Gastrocnemius medialis (tissue), 4 donors: ENCODE data around the gene COPS6.

Source experiments
- POLR2A ChIP-seq, 2 donors: fragments of 450-650 bp; IDR thresholded peaks; one replicate each; pipeline ENCODE4 v1.6.1; 2017; ENCODE audit warnings: antibody characterized with exemption in 2 of 2, mild to moderate bottlenecking in 2 of 2, moderate library complexity in 2 of 2
- TF ChIP-seq, protein P1 (sequence below), 5 experiments: fragments of 450-650 bp in 3 of 5; fragments of 200-600 bp in 2 of 5; sonication (generic) in 2 of 5; IDR thresholded peaks in 4 of 5; conservative IDR thresholded peaks in 1 of 5; 1 replicate in 4 of 5; 2 replicates in 1 of 5; pipeline ENCODE4 v1.5.1; 2016 to 2019; ENCODE audit warnings: antibody characterized with exemption in 5 of 5, mild to moderate bottlenecking in 3 of 5, moderate library complexity in 3 of 5

DNA sequence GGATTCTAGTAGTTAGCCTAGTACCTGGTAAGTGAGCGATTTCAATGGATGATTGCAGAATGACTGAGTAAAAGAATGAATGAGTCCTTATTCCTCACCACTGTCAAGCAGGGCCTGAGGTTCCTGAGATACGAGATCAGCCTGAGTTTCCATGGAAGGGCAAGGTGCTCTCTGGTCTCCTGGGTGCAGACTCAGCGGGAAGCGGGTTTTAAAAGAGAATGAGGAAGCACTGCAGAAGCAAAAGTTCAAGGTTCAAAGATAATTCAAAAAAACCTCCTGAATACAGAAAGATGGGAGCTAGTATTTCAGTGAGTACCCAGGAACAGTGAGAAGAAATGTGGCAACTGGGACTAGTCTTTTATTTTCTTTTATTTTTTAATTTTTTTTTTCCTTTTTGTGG is 11.6 kb upstream of the COPS6 start:
- TF ChIP-seq, protein P1, sequence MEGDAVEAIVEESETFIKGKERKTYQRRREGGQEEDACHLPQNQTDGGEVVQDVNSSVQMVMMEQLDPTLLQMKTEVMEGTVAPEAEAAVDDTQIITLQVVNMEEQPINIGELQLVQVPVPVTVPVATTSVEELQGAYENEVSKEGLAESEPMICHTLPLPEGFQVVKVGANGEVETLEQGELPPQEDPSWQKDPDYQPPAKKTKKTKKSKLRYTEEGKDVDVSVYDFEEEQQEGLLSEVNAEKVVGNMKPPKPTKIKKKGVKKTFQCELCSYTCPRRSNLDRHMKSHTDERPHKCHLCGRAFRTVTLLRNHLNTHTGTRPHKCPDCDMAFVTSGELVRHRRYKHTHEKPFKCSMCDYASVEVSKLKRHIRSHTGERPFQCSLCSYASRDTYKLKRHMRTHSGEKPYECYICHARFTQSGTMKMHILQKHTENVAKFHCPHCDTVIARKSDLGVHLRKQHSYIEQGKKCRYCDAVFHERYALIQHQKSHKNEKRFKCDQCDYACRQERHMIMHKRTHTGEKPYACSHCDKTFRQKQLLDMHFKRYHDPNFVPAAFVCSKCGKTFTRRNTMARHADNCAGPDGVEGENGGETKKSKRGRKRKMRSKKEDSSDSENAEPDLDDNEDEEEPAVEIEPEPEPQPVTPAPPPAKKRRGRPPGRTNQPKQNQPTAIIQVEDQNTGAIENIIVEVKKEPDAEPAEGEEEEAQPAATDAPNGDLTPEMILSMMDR (IDR thresholded peaks at IDR 0.05 in 4 of 5, conservative IDR thresholded peaks at IDR 0.05 in 1 of 5) = no peak
- no peak for TF ChIP-seq POLR2A (IDR thresholded peaks at IDR 0.05)
